Diencephalon (tissue), 1 donor: Measurements from ENCODE around the gene TRMT1. TPM values are rescaled to one million over a fixed set of nuclear protein-coding genes. Genes with fewer than 3 reads are reported as not detected.

ENCODE experiments used
- total RNA-seq: library from RNA; depleted of rRNA; stranded (reverse); fragments of >200 nt; gene quantifications from one replicate; pipeline ENCODE4 v1.2.3, GENCODE V29; 2014

The TRMT1 gene
- 17.3 TPM for total RNA-seq

DNA sequence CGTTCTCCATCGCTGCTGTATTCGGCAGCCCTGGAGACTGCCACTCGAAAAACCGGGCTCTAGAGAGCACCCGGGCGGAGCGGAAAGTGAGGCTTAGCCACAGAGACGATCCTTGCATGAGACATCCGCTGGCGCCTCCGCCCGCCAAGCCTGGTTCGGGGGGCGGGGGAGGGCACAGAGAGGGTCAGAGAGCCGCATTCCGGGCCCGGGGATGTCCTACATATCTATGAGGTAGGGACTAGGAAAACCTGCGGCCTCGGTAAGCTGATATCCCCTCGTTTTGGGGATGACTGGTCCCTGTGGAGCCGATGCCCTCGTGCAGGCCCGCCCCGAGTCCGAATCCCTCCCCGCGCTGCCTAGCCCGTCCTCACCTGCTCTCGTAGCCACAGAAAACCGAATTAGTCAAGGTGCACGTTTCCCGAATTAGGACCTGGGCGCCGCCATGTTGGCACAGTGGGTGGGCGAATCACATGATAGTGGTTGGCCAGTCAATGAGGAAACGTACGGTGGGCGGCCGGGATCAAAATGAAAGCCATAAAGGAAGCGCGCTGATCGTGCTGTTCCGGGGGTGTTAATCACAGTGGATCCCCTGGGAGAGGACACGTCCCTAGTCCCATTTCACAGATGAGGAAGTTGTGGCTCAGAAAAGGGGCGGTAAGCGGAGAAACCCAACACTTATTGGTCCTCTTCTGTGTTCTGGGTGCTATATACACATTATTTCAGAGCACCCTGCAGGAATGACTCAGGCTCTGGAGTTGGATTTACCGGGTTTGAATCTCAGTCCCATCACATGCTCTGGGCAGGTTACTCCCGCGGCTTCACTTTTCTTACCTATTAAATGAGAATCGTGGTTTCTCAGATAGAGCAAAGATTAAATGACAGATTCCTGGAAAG, at the start of gene TRMT1:
Gene TRMT1, minus strand, starts transcription at position 459 of the 894 bp plus-strand sequence. Its CDS starts 341 bp downstream, at position 118.

DNA sequence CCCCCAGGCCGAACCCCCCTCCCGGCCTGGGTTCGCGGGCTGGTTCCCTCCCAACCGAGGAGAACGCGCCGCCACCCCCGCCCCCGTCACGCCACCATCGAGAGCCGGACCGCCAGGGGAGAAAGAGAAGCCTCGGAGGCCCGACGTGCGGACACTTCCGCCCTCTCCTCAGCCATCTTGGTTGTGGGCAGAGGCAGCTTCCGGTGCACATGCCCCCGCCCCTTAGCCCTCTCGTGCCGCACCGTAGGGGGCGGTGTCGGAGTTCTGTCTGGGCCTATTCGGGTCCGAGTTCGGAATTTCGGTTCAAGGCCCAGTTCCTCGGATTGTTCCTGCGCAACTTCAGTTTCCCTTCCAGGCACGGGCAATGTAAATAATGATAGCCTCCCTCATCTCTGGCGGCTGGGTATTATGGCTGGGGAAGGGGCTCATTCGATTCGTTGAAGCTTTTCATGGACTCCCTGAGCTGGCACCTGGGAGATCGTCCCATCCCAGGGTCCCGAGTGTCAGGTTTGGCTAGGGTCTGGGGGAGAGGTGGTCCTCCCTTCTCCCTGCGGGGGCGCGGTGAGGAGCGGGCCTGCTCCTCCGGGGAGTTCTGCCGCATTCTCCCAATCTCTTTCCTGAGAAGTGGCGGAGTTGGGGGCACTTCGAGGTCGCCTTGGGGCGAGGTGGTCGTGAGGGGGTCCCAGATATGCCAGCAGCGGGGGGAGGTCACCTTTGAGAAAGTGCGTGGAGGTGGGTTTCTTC, 33.8 kb upstream of the TRMT1 start, which contains the start of the genes IER2 and STX10:
Gene IER2, plus strand, starts transcription at position 225 of the 744 bp plus-strand sequence. CDS start 2,776 bp downstream, outside the sequence.
Gene STX10, minus strand, starts transcription at position 189 of the 744 bp plus-strand sequence. CDS start 202 bp downstream, outside the sequence.

DNA sequence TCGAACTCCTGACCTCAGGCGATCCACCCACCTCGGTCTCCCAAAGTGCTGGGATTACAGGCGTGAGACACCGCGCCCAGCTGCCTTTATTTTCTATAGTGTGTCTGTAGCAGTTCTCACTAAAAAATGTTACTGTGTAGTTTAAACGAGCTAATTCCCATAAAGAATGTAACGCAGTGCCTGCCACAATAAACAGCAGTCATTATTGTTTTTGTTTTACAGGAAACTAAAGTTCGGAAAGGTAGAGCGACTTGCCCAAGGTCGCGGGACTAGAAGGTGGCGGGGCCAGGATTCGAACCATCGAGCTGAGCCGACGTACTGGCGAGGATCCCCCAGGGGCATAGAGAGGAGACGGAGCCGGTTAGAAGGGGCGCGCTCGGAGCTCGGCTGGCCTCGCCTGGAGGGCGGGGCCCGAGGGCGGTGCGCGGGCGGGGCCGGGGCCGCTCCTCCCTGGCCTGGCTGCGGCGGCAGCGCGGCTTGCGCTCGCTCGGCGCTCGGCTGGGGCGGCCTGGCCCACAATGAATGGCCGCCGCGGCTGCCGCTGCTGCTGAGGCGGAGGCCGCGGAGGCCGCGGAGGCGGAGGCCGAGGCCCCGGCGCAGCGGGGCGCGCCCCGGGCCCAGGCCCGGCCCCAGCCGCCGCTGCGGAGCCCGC, 1.4 kb upstream of the TRMT1 start, which contains the start of gene NACC1:
Gene NACC1, plus strand, starts transcription at position 493 of the 652 bp plus-strand sequence. CDS start 16,944 bp downstream, outside the sequence.

DNA sequence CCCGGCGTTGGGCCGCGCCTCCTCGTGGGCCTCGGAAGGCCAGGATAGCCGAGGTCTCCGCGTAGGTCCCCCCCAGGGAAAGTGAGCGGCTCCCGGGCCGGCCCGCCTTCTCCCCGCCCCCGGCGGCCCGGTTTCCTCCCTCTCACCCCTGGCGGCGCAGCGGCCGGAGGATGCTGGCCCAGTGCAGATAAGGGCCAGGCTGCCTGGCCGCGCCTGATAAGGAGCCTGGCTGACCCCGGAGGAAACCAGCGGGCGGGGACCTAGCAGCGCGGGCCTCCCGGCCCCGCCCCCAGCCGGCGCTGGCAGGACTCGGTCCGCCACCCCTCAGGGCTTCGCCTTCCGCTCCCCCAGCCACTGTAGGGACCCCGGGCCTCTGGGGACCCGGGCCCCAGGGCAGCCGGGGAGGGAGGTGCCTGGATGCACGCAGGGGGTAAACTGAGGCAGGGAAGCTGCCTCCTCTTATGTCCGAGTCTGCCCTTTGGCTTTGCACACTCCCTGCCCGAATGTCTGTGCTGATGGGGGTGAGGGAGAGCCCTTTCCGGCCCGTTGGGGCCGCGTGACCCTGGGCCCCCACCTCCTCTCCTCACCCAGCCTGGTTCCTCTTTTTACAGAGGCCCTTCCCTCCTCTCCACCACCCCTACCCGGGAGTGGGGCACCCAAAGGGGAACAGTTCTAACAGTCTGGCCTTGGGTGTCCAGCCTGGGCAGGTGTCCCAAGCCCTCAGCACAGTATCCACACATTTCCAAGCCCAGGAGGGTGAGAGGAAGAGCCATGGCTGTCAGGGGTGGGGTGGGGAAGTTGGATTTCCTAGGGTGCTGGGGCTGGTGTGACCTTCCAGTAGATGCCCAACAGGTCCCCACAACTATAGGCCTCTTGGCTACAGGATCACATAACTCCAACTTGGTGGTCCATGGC, 13.6 kb downstream of the TRMT1 start, which contains the start of gene LYL1:
Gene LYL1, minus strand, starts transcription at position 193 of the 915 bp plus-strand sequence. CDS start 1,687 bp downstream, outside the sequence.

Other genes starting within 250 kb of the TRMT1 start
- gene DNASE2, start 235.3 kb downstream of the TRMT1 start, total RNA-seq, result 7.8 TPM
- gene KLF1, start 229.5 kb downstream of the TRMT1 start, total RNA-seq, result 0.69 TPM
- gene GCDH, start 225.6 kb downstream of the TRMT1 start, total RNA-seq, result 21.9 TPM
- gene SYCE2, start 197.4 kb downstream of the TRMT1 start, total RNA-seq, result not detected
- gene FARSA, start 183.0 kb downstream of the TRMT1 start, total RNA-seq, result 64.8 TPM
- gene CALR, start 178.1 kb downstream of the TRMT1 start, total RNA-seq, result 382 TPM
- 33.2 TPM for gene RAD23A, start 170.9 kb downstream of the TRMT1 start, total RNA-seq
- gene GADD45GIP1, start 159.5 kb downstream of the TRMT1 start, total RNA-seq, result 19.6 TPM
- not detected for gene DAND5, start 147.2 kb downstream of the TRMT1 start, total RNA-seq
- 27.9 TPM for gene NFIX, start 121.3 kb downstream of the TRMT1 start, total RNA-seq
- 3.9 TPM for gene LYL1, start 13.9 kb downstream of the TRMT1 start, total RNA-seq
- 22.1 TPM for gene NACC1, start 1.5 kb upstream of the TRMT1 start, total RNA-seq
- 23.8 TPM for gene STX10, start 33.6 kb upstream of the TRMT1 start, total RNA-seq
- gene IER2, start 33.7 kb upstream of the TRMT1 start, total RNA-seq, result 13.4 TPM